Superior temporal gyrus (tissue), 1 donor: ENCODE results near the gene OR4K17.
"Not testable (repeated sequence)": the region's sequence is repeated elsewhere in the genome, so short reads cannot be mapped to it uniquely, and the experiment has no call there.

Experiments used
- DNase-seq: peaks from one replicate; pipeline ENCODE4 v3.0.0-alpha.2; 2016; ENCODE audit errors: extremely low spot score

OR4K17 gene, protein sequence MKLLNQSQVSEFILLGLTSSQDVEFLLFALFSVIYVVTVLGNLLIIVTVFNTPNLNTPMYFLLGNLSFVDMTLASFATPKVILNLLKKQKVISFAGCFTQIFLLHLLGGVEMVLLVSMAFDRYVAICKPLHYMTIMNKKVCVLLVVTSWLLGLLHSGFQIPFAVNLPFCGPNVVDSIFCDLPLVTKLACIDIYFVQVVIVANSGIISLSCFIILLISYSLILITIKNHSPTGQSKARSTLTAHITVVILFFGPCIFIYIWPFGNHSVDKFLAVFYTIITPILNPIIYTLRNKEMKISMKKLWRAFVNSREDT

DNA sequence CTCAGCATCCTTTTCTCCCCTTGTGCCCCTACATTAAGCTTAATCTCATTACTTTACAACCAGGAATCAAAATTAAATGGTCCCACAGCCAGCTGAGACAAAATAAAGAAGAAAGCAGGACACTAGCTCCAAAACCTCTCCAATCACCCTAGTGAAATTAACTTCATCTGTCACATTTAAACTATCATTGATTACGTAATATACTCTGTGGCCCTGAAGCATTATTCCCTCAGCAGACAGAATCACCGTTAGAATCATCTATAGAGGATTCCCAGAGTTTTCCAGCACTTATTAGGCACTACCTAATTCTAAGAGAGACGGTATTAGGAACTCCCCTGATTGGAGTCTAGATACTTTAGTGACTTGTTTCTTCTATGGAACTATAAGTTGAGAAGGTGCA is at the start of gene OR4K17:
OR4K17 (plus strand) TSS at position 302 of the 400 bp plus-strand sequence. CDS start 6,761 bp downstream, outside the sequence.
- no peak for DNase-seq

DNA sequence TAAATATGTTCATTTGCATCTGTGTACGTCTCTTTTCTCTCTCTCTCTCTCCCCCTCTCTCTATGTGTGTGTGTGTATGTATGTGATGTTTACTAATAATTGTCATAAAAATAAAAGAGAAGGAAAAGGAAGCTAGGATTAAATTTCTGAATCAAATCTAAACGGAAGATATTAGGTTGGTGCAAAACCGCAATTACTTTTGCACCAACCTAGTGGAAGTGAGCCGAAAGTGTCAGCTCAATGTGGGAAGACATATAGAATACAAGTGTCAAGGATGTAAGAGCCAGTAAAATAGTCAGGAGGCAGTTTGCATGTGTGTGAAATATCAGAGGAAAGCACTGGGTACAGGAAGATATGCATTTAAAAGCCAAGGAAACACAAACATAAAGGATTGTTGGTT is 18.5 kb upstream of the OR4K17 start:
- DNase-seq, result no peak

DNA sequence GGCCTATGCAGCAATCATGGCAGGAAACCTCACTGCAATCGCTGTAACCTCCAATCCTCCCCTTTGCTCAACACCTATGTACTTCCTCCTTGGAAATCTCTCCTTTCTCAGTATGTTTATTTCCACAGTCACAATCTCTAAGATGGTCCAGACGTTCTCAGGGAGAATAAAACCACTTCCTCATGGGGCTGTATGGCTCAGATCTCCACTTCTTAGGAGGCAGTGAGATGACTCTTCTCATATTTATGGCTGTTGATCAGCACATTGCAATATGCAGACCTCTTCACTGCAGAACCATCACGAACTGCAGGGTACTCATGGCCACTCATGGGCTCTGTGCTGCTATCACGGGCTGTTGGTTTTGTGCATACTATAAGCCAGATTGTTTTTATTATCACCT is 17.1 kb upstream of the OR4K17 start:
- DNase-seq, result no peak

DNA sequence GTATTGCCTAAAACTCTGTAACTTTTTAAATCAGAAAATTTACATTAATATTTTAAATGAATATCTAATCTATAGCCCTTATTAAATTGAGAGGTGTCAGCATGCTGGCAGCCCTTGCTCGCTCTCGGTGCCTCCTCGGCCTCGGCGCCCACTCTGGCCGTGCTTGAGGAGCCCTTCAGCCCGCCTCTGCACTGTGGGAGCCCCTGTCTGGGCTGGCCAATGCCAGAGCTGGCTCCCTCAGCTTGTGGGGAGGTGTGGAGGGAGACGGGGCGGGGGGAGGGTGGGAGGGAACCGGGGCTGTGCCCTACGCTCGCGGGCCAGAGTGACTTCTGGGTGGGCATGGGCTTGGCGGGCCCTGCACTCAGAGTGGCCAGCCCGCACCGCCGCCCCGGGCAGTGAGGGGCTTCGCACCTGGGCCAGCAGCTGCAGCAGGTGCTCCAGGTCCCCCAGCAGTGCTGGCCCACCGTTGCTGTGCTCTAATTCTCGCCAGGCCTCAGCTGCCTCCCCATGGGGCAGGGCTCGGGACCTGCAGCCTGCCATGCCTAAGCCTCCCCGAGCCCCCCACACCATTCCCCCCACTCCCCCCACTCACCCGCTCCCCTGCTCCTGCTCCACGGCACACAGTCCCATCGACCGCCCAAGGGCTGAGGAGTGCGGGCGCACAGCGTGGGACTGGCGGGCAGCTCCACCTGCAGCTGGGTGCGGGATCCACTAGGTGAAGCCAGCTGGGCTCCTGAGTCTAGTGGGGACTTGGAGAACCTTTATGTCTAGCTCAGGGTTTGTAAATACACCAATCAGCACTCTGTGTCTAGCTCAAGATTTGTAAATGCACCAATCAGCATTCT is 11.4 kb upstream of the OR4K17 start:
- not testable (repeated sequence) for DNase-seq

DNA sequence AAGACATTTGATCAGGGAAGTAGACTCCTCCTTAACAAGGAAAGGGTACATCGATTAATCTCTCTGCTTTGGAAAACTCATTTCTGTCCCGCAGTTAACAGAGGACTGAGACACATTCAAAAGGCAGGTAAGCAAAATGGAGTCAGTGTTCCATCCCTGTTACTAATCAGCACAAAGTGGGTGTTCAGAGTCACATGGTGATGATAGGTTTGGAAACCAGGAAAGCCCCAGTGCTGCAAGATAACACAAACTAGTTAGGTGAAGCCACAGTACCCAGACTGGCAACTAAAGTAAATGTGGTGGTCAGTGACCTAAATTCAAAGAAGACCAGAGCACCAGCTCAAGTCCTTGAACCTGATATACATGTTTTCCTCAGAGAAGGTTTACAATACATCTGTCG is 1.8 kb downstream of the OR4K17 start:
- DNase-seq, result no peak

DNA sequence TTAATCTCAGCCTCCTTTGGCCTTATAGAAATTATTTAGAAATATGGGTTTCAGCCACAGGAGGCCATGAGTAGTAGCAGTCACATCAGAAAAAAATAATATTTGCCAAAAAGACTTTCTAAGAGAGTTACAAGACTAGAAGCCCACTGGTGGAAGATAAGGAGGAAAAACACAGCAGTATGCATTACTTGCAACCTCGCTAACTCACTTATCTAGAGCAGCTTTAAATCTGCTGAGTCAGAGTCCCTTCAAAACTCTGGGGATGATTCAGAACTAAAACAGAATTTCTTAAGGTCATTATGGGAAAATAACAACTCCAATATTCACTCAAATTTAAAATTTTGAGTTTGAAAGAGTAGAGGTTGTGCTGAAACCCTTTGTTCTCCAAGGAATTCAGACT is 6.2 kb downstream of the OR4K17 start:
- no peak for DNase-seq

DNA sequence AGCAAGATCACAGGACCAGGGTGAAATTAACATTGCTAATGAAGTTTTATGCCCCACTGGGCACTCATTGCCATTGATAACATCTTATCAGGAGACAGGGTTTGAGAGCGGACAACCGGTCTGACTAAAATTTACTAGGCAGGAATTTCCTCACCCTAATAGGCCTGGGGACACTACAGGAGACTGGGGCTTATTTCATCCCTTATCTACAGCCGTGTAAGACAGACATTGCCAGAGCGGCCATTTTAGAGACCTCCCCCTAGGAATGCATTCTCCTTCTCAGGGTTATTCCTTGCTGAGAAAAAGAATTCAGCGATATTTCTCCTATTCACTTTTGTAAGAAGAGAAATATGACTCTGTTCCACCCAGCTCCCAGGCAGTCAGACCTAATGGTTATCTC is 8.3 kb downstream of the OR4K17 start:
- no peak for DNase-seq

DNA sequence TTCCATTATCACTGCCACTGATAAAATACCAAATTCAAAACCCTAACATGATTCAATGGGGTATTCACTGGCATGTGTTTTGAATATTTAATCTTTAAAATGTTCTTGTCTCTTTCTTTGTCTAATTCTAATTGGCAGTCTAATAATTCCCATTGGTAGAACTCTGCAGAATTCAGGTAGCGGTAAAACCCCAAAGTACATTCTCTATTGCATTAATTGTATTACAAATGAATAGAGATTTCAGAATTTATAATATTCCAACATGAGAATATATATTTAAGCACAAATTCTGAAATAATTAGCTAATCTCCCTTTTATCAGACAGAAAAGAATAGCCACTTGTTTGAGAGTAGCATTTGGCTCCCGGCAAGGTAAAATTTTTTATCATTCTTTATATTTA is 28.0 kb downstream of the OR4K17 start, which contains the start of gene OR4N5:
OR4N5 (plus strand) TSS at position 301 of the 400 bp plus-strand sequence. CDS start 4,916 bp downstream, outside the sequence.
- DNase-seq, result no peak

DNA sequence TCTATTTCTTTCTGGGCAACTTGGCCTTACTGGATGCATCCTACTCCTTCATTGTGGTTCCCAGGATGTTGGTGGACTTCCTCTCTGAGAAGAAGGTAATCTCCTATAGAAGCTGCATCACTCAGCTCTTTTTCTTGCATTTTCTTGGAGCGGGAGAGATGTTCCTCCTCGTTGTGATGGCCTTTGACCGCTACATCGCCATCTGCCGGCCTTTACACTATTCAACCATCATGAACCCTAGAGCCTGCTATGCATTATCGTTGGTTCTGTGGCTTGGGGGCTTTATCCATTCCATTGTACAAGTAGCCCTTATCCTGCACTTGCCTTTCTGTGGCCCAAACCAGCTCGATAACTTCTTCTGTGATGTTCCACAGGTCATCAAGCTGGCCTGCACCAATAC is 33.4 kb downstream of the OR4K17 start:
- DNase-seq, result no peak

DNA sequence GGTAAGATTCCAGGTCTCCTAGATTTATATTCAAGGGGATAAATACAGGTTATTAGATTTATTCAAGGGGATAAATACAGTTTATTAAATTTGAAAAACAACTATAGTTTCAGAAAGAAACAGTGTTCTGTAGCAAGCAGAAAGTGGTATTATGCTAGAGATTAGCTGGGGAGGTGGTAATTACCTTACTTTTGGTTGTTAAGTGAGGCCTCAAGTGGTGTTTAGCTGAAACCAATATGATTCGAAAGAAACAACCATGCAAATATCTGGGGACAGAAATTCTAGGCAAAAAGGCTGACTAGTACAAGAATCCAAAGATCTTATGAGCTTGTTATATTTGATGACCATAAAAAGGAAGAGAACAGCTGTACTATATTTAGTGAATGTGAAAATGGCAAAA is 34.3 kb downstream of the OR4K17 start:
- no peak for DNase-seq

DNA sequence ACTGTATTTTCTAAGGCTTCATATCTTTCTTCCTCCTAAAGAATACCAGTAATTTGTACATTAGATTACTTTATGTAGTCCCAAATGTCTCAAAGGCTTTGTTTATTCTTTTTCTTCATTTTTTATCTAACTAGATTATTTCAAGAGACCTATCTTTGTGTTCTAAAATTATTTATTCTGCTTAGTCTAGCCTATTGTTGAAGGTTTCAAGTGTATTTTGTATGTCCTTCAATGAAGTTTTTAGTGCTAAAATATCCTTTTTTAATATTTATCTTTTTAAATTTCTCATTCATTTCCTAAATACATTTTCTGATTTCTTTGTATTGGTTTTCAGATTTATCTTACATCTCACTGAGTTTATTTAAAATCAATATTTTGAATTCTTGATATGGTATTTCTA is 53.9 kb downstream of the OR4K17 start:
- DNase-seq, result no peak

DNA sequence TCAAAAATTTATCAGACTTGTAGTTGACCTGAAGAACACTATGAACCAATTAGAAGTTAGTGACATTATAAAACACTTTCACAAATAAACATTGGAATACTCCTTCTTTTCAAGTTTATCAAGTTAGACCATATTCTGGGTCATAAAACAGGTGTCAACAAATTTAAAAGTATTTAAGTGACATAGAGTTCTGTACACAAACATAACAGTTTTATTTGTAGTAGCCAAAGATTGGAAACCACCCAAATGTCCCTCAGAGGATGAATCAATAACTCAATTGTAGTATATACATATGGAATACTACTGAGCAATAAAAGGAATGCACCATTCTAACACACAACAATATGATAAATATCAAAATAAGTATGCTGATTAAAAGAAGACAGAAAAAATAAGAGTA is 56.6 kb downstream of the OR4K17 start:
- DNase-seq, result no peak

DNA sequence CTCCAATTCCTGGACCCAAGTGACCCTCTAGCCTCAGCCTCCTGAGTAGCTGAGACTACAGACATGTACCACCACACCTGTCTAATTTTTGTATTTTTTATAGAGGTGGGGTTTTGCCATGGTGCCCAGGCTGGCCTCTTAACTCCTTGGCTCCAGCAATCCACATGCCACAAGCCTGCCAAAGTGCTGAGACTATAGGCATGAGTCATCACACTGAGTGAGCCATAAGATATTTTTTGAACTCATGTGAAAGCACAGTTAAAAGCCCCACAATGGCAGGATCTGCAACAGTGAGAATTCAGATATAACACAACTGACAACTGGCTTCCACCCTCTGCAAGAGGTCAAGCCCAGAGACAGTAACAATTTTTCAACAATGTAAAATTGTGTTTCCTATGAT is 59.3 kb downstream of the OR4K17 start:
- not testable (repeated sequence) for DNase-seq
